GM23338 (cell line): ENCODE results near the gene FAM162B. TPM values are rescaled to one million over a fixed set of nuclear protein-coding genes. Genes with fewer than 3 reads are reported as not detected.
A peak's percentile ranks its signal among the peaks of the same experiment; 100 is the strongest.

Experiments used
- ATAC-seq: fragments of 200-7000 bp; cut with Tn5 transposase; 3 replicates; pipeline ENCODE4 v1.9.1; 2020
- DNase-seq: peaks from one replicate; pipeline ENCODE4 v3.0.0-alpha.2; 2015; ENCODE audit warnings: low spot score
- H2AFZ ChIP-seq: fragments of 200-600 bp; sonication (generic); 2 replicates; pipeline ENCODE4 v1.8.0; 2016; ENCODE audit warnings: antibody characterized with exemption, mild to moderate bottlenecking, moderate library complexity
- H3F3A ChIP-seq: fragments of 200-600 bp; sonication (generic); replicated peaks from 2 replicates; pipeline ENCODE4 v1.8.0; 2017; ENCODE audit warnings: antibody characterized with exemption, mixed run types, low read depth
- H3K27ac ChIP-seq: fragments of 200-600 bp; sonication (generic); 2 replicates; pipeline ENCODE4 v1.6.1; 2016; ENCODE audit warnings: low read depth
- H3K27me3 ChIP-seq: fragments of 200-600 bp; sonication (generic); 2 replicates; pipeline ENCODE4 v1.8.0; 2016; ENCODE audit warnings: mild to moderate bottlenecking, mixed run types, moderate library complexity; ENCODE audit not compliant: insufficient read depth
- H3K36me3 ChIP-seq: fragments of 200-600 bp; sonication (generic); 2 replicates; pipeline ENCODE4 v1.8.0; 2016; ENCODE audit warnings: mild to moderate bottlenecking; ENCODE audit not compliant: insufficient read depth
- H3K4me1 ChIP-seq: fragments of 200-600 bp; sonication (generic); 2 replicates; pipeline ENCODE4 v1.8.0; 2016; ENCODE audit warnings: mild to moderate bottlenecking, moderate library complexity; ENCODE audit not compliant: insufficient read depth
- H3K4me2 ChIP-seq: fragments of 200-600 bp; sonication (generic); 2 replicates; pipeline ENCODE4 v1.7.1; 2017; ENCODE audit warnings: mixed run types
- H3K4me3 ChIP-seq: fragments of 200-600 bp; sonication (generic); 2 replicates; pipeline ENCODE4 v1.6.1; 2016; ENCODE audit warnings: mixed run types
- H3K79me2 ChIP-seq: fragments of 200-600 bp; sonication (generic); replicated peaks from 2 replicates; pipeline ENCODE4 v1.8.0; 2017; ENCODE audit warnings: mild to moderate bottlenecking; ENCODE audit not compliant: insufficient read depth
- H3K9me2 ChIP-seq: fragments of 200-600 bp; sonication (generic); 2 replicates; pipeline ENCODE4 v1.8.0; 2017; ENCODE audit not compliant: insufficient read depth
- H4K20me1 ChIP-seq: fragments of 200-600 bp; sonication (generic); replicated peaks from 2 replicates; pipeline ENCODE4 v1.8.0; 2017; ENCODE audit warnings: mild to moderate bottlenecking; ENCODE audit not compliant: insufficient read depth
- H3K27ac Mint-ChIP-seq: 2 replicates; pipeline ENCODE4 v1.8.0; 2020; ENCODE audit warnings: inconsistent platforms, mild to moderate bottlenecking, moderate library complexity, mixed read lengths
- H3K27me3 Mint-ChIP-seq: 3 replicates; pipeline ENCODE4 v1.8.0; 2022; ENCODE audit warnings: low read depth, mild to moderate bottlenecking, moderate library complexity, mixed read lengths, inconsistent platforms; ENCODE audit not compliant: insufficient read depth, poor library complexity
- H3K36me3 Mint-ChIP-seq: 3 replicates; pipeline ENCODE4 v1.8.0; 2021; ENCODE audit warnings: low read depth, mild to moderate bottlenecking, inconsistent platforms, moderate library complexity, mixed read lengths
- H3K4me1 Mint-ChIP-seq: 3 replicates; pipeline ENCODE4 v1.8.0; 2020; ENCODE audit warnings: mild to moderate bottlenecking, inconsistent platforms, mixed read lengths
- H3K4me3 Mint-ChIP-seq: 3 replicates; pipeline ENCODE4 v1.8.0; 2021; ENCODE audit warnings: moderate library complexity, mild to moderate bottlenecking, inconsistent platforms, mixed read lengths
- H3K9me3 Mint-ChIP-seq: 3 replicates; pipeline ENCODE4 v1.8.0; 2020; ENCODE audit warnings: moderate library complexity, mild to moderate bottlenecking, inconsistent platforms, mixed read lengths
- CREB1 ChIP-seq: fragments of 250-450 bp; sonication (Bioruptor Pico); IDR thresholded peaks from 2 replicates; pipeline ENCODE4 v1.5.0; 2020; ENCODE audit warnings: low read depth, mild to moderate bottlenecking, moderate library complexity
- EZH2 ChIP-seq: fragments of 200-600 bp; sonication (generic); IDR thresholded peaks from one replicate; pipeline ENCODE4 v1.8.0; 2017; ENCODE audit warnings: antibody characterized with exemption, mild to moderate bottlenecking, low read depth; ENCODE audit not compliant: unreplicated experiment
- EZH2phosphoT487 ChIP-seq: fragments of 200-600 bp; sonication (generic); IDR thresholded peaks from one replicate; pipeline ENCODE4 v1.8.1; 2018; ENCODE audit warnings: antibody characterized with exemption; ENCODE audit not compliant: unreplicated experiment
- JUNB ChIP-seq: IDR thresholded peaks from one replicate; pipeline ENCODE4 v1.6.1; 2016; ENCODE audit warnings: antibody characterized with exemption; ENCODE audit not compliant: unreplicated experiment
- NANOG ChIP-seq: IDR thresholded peaks from 2 replicates; pipeline ENCODE4 v1.6.1; 2016; ENCODE audit warnings: antibody characterized with exemption, borderline replicate concordance
- POLR2AphosphoS5 ChIP-seq: IDR thresholded peaks from 2 replicates; pipeline ENCODE4 v1.6.1; 2016; ENCODE audit warnings: antibody characterized with exemption, low read depth
- STAT1 ChIP-seq: IDR thresholded peaks from one replicate; pipeline ENCODE4 v1.6.1; 2016; ENCODE audit warnings: antibody characterized with exemption; ENCODE audit not compliant: unreplicated experiment
- ZNF114 ChIP-seq: fragments of 250-450 bp; sonication (Bioruptor Pico); IDR thresholded peaks from 2 replicates; pipeline ENCODE4 v1.5.0; 2020; ENCODE audit warnings: mild to moderate bottlenecking, moderate library complexity
- ZNF331 ChIP-seq: fragments of 250-450 bp; sonication (Bioruptor Pico); IDR thresholded peaks from 2 replicates; pipeline ENCODE4 v1.5.0; 2020; ENCODE audit warnings: low read depth, mild to moderate bottlenecking, moderate library complexity
- polyA plus RNA-seq: library from polyadenylated mRNA; unstranded; fragments of >200 nt; fragmentation: Nextera tagmentation; extraction: Ambion mirVana; gene quantifications from 2 replicates; pipeline ENCODE4 v1.2.1, GENCODE V29; 2016
- total RNA-seq: library from RNA; depleted of rRNA; stranded (reverse); fragments of >200 nt; shearing (Covaris generic); gene quantifications from 2 replicates; pipeline ENCODE4 v1.2.3, GENCODE V29; 2014
- TF ChIP-seq, protein P1 (sequence below): IDR thresholded peaks from 2 replicates; pipeline ENCODE4 v1.6.1; 2016; ENCODE audit warnings: antibody characterized with exemption
- TF ChIP-seq, protein P2 (sequence below): fragments of 250-450 bp; sonication (Bioruptor Pico); IDR thresholded peaks from 2 replicates; pipeline ENCODE4 v1.5.0; 2020; ENCODE audit warnings: mild to moderate bottlenecking, moderate library complexity
- TF ChIP-seq, protein P3 (sequence below), 2 experiments: fragments of 200-600 bp in 1 of 2; sonication (generic) in 1 of 2; conservative IDR thresholded peaks; 2 replicates each; pipeline versions ENCODE4 v1.5.1 to v1.6.1; 2016 to 2017; ENCODE audit warnings: antibody characterized with exemption in 2 of 2, low read depth in 2 of 2, mild to moderate bottlenecking in 2 of 2, moderate library complexity in 1 of 2
- TF ChIP-seq, protein P4 (sequence below): IDR thresholded peaks from one replicate; pipeline ENCODE4 v1.6.1; 2018; ENCODE audit warnings: antibody characterized with exemption; ENCODE audit not compliant: unreplicated experiment

The FAM162B gene
- total and polyA plus RNA-seq, 2 experiments from 2014 or later, result 5.9 to 9.3 TPM

DNA sequence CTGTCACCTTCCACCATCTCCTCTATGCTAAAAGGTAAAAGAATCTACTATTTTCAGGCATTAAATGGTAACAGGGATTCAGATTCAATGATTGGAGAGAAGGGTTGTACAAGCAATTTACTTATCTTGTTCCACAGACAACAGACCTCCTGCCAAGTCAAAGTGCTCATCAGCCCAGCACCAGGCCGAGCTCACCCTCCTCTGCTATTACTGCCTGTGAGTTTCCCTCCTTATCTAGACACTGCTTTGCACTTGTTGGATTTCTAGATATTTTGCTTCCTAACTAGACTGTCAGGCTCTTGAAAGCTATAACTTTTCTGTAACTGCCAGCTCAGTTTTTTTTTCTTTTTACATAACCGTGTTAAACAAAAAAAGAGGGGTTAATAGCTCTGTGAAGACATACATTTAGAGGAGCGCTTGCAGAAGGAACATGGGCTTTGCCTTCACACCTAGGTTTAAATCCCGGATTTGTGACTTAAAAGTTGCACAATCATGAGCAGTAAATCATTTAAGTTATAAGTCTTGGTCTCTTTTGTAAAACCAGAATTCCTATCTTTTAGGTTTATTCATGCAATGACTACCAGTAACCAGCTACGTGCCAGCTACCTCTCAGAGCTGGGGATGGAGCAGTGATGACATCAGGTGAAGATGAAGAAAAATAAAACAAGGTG, 1.1 kb upstream of the FAM162B start:
- Mint-ChIP-seq H3K36me3 (no peaks in the 10 kb centered on the region; the same call in 2 of the 3 replicates), H3K27me3 (peaks cover 31% of the 10 kb centered on the region), H3K27ac (no peak overlapping the region), H3K4me1 (peaks cover 17% of the 10 kb centered on the region), H3K4me3 (peak overlapping the region; percentile 76; the same call in 2 of the 3 replicates), H3K9me3 (no peaks in the 10 kb centered on the region)
- Histone ChIP-seq H3K4me3 (no peak overlapping the region), H3K4me2 (no peak overlapping the region), H3K4me1 (peaks cover 20% of the 10 kb centered on the region), H3K27ac (no peak overlapping the region), H3K79me2 (no peaks in the 10 kb centered on the region), H3K27me3 (peaks cover 48% of the 10 kb centered on the region), H4K20me1 (no peaks in the 10 kb centered on the region), H3F3A (no peaks in the 10 kb centered on the region), H3K9me2 (no peaks in the 10 kb centered on the region), H3K36me3 (no peaks in the 10 kb centered on the region), H2AFZ (no peak overlapping the region)
- DNase-seq (no peak), ATAC-seq (no peak)
- TF ChIP-seq, protein P1, sequence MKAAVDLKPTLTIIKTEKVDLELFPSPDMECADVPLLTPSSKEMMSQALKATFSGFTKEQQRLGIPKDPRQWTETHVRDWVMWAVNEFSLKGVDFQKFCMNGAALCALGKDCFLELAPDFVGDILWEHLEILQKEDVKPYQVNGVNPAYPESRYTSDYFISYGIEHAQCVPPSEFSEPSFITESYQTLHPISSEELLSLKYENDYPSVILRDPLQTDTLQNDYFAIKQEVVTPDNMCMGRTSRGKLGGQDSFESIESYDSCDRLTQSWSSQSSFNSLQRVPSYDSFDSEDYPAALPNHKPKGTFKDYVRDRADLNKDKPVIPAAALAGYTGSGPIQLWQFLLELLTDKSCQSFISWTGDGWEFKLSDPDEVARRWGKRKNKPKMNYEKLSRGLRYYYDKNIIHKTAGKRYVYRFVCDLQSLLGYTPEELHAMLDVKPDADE, result no peak
- TF ChIP-seq JUNB (no peak), NANOG (no peak), CREB1 (CRISPR knock-in tag) (no peak), EZH2phosphoT487 (no peak), ZNF331 (CRISPR knock-in tag) (no peak), POLR2AphosphoS5 (no peak), ZNF114 (no peak), STAT1 (no peak), EZH2 (no peak)
- TF ChIP-seq, protein P2, sequence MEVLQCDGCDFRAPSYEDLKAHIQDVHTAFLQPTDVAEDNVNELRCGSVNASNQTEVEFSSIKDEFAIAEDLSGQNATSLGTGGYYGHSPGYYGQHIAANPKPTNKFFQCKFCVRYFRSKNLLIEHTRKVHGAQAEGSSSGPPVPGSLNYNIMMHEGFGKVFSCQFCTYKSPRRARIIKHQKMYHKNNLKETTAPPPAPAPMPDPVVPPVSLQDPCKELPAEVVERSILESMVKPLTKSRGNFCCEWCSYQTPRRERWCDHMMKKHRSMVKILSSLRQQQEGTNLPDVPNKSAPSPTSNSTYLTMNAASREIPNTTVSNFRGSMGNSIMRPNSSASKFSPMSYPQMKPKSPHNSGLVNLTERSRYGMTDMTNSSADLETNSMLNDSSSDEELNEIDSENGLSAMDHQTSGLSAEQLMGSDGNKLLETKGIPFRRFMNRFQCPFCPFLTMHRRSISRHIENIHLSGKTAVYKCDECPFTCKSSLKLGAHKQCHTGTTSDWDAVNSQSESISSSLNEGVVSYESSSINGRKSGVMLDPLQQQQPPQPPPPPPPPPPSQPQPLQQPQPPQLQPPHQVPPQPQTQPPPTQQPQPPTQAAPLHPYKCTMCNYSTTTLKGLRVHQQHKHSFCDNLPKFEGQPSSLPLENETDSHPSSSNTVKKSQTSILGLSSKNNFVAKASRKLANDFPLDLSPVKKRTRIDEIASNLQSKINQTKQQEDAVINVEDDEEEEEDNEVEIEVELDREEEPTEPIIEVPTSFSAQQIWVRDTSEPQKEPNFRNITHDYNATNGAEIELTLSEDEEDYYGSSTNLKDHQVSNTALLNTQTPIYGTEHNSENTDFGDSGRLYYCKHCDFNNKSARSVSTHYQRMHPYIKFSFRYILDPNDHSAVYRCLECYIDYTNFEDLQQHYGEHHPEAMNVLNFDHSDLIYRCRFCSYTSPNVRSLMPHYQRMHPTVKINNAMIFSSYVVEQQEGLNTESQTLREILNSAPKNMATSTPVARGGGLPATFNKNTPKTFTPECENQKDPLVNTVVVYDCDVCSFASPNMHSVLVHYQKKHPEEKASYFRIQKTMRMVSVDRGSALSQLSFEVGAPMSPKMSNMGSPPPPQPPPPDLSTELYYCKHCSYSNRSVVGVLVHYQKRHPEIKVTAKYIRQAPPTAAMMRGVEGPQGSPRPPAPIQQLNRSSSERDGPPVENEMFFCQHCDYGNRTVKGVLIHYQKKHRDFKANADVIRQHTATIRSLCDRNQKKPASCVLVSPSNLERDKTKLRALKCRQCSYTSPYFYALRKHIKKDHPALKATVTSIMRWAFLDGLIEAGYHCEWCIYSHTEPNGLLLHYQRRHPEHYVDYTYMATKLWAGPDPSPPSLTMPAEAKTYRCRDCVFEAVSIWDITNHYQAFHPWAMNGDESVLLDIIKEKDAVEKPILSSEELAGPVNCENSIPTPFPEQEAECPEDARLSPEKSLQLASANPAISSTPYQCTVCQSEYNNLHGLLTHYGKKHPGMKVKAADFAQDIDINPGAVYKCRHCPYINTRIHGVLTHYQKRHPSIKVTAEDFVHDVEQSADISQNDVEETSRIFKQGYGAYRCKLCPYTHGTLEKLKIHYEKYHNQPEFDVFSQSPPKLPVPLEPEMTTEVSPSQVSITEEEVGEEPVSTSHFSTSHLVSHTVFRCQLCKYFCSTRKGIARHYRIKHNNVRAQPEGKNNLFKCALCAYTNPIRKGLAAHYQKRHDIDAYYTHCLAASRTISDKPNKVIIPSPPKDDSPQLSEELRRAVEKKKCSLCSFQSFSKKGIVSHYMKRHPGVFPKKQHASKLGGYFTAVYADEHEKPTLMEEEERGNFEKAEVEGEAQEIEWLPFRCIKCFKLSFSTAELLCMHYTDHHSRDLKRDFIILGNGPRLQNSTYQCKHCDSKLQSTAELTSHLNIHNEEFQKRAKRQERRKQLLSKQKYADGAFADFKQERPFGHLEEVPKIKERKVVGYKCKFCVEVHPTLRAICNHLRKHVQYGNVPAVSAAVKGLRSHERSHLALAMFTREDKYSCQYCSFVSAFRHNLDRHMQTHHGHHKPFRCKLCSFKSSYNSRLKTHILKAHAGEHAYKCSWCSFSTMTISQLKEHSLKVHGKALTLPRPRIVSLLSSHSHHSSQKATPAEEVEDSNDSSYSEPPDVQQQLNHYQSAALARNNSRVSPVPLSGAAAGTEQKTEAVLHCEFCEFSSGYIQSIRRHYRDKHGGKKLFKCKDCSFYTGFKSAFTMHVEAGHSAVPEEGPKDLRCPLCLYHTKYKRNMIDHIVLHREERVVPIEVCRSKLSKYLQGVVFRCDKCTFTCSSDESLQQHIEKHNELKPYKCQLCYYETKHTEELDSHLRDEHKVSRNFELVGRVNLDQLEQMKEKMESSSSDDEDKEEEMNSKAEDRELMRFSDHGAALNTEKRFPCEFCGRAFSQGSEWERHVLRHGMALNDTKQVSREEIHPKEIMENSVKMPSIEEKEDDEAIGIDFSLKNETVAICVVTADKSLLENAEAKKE, result no peak
- TF ChIP-seq, protein P3, sequence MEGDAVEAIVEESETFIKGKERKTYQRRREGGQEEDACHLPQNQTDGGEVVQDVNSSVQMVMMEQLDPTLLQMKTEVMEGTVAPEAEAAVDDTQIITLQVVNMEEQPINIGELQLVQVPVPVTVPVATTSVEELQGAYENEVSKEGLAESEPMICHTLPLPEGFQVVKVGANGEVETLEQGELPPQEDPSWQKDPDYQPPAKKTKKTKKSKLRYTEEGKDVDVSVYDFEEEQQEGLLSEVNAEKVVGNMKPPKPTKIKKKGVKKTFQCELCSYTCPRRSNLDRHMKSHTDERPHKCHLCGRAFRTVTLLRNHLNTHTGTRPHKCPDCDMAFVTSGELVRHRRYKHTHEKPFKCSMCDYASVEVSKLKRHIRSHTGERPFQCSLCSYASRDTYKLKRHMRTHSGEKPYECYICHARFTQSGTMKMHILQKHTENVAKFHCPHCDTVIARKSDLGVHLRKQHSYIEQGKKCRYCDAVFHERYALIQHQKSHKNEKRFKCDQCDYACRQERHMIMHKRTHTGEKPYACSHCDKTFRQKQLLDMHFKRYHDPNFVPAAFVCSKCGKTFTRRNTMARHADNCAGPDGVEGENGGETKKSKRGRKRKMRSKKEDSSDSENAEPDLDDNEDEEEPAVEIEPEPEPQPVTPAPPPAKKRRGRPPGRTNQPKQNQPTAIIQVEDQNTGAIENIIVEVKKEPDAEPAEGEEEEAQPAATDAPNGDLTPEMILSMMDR (conservative IDR thresholded peaks at IDR 0.05; ENCODE audit: low read depth in 2 of 2), result no peak
- TF ChIP-seq, protein P4, sequence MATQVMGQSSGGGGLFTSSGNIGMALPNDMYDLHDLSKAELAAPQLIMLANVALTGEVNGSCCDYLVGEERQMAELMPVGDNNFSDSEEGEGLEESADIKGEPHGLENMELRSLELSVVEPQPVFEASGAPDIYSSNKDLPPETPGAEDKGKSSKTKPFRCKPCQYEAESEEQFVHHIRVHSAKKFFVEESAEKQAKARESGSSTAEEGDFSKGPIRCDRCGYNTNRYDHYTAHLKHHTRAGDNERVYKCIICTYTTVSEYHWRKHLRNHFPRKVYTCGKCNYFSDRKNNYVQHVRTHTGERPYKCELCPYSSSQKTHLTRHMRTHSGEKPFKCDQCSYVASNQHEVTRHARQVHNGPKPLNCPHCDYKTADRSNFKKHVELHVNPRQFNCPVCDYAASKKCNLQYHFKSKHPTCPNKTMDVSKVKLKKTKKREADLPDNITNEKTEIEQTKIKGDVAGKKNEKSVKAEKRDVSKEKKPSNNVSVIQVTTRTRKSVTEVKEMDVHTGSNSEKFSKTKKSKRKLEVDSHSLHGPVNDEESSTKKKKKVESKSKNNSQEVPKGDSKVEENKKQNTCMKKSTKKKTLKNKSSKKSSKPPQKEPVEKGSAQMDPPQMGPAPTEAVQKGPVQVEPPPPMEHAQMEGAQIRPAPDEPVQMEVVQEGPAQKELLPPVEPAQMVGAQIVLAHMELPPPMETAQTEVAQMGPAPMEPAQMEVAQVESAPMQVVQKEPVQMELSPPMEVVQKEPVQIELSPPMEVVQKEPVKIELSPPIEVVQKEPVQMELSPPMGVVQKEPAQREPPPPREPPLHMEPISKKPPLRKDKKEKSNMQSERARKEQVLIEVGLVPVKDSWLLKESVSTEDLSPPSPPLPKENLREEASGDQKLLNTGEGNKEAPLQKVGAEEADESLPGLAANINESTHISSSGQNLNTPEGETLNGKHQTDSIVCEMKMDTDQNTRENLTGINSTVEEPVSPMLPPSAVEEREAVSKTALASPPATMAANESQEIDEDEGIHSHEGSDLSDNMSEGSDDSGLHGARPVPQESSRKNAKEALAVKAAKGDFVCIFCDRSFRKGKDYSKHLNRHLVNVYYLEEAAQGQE, result no peak
